GM12878 (cell line): ENCODE data around the gene HECTD4. TPM values are rescaled to one million over a fixed set of nuclear protein-coding genes. Genes with fewer than 3 reads are reported as not detected.

Source experiments
- ATAC-seq: fragments of 200-7000 bp; cut with Tn5 transposase; 3 replicates; pipeline ENCODE4 v1.9.1; 2020; ENCODE audit warnings: mild to moderate bottlenecking, moderate library complexity
- BruUV-seq: library from RNA; stranded (reverse); fragments of 400-500 nt; replicated peaks from 2 replicates; lab custom pipeline; 2021; lab: Mats Ljungman, UMichigan
- CTCF ChIA-PET: fragments of 300-600 bp; sonication (Branson Sonifier 250); formaldehyde crosslinking; extraction: SDS; loops from one replicate; lab custom pipeline; 2021; ENCODE audit warnings: inconsistent platforms; lab: Yijun Ruan, JAX
- POLR2A ChIA-PET: fragments of 350-600 bp; formaldehyde crosslinking; extraction: SDS; loops from one replicate; lab custom pipeline; 2021; ENCODE audit warnings: inconsistent platforms; lab: Charles Lee
- RAD21 ChIA-PET: fragments of 300-600 bp; sonication (Branson Sonifier 250); formaldehyde crosslinking; loops from one replicate; lab custom pipeline; 2023; ENCODE audit warnings: antibody characterized with exemption; ENCODE audit not compliant: unreplicated experiment; lab: Charles Lee
- SMC1A ChIA-PET: fragments of 300-600 bp; sonication (Branson Sonifier 250); formaldehyde crosslinking; loops from one replicate; lab custom pipeline; 2023; ENCODE audit not compliant: unreplicated experiment, uncharacterized antibody; lab: Charles Lee
- DNase-seq: peaks from one replicate; pipeline ENCODE4 v3.0.0-alpha.2; 2011; ENCODE audit warnings: low read depth, low spot score
- FAIRE-seq: peaks from 3 replicates; lab custom pipeline; 2011; peaks lifted over from hg19 to GRCh38; lab: Jason Lieb, UNC
- H2AFZ ChIP-seq: 2 replicates; pipeline ENCODE4 v1.6.0; 2011; ENCODE audit warnings: low read depth, low read length, control low read depth; ENCODE audit not compliant: control insufficient read depth
- H3K27ac ChIP-seq: 2 replicates; pipeline ENCODE4 v1.5.1; 2011; ENCODE audit warnings: control low read depth; ENCODE audit not compliant: control insufficient read depth, insufficient read depth
- H3K27me3 ChIP-seq, 2 experiments: replicated peaks in 1 of 2; 2 replicates each; pipeline versions ENCODE4 v1.6.0 to v1.6.1; 2011; ENCODE audit warnings: low read length in 1 of 2; ENCODE audit not compliant: control insufficient read depth in 2 of 2, insufficient read depth in 2 of 2
- H3K36me3 ChIP-seq, 2 experiments: 2 replicates each; pipeline ENCODE4 v1.5.1; 2011; ENCODE audit warnings: low read length in 1 of 2; ENCODE audit not compliant: control insufficient read depth in 2 of 2, insufficient read depth in 2 of 2
- H3K4me1 ChIP-seq: 2 replicates; pipeline ENCODE4 v1.6.1; 2011; ENCODE audit warnings: mild to moderate bottlenecking, low read length, moderate library complexity, mixed read lengths; ENCODE audit not compliant: control insufficient read depth, insufficient read depth
- H3K4me2 ChIP-seq: 2 replicates; pipeline ENCODE4 v1.6.0; 2011; ENCODE audit warnings: control low read depth; ENCODE audit not compliant: control insufficient read depth, insufficient read depth
- H3K4me3 ChIP-seq: fragments of 200-600 bp; sonication (generic); 2 replicates; pipeline ENCODE4 v1.5.1; 2016
- H3K79me2 ChIP-seq: 2 replicates; pipeline ENCODE4 v1.6.0; 2011; ENCODE audit warnings: low read length; ENCODE audit not compliant: control insufficient read depth, insufficient read depth
- H3K9ac ChIP-seq: 2 replicates; pipeline ENCODE4 v1.8.0; 2011; ENCODE audit warnings: low read length, control low read depth, mixed read lengths; ENCODE audit not compliant: control insufficient read depth, insufficient read depth
- H3K9me3 ChIP-seq: replicated peaks from 3 replicates; pipeline ENCODE4 v1.5.1; 2011; ENCODE audit warnings: mild to moderate bottlenecking, low read length; ENCODE audit not compliant: control insufficient read depth, insufficient read depth
- H4K20me1 ChIP-seq: 2 replicates; pipeline ENCODE4 v1.6.0; 2011; ENCODE audit not compliant: control insufficient read depth, insufficient read depth
- CBFB ChIP-seq: IDR thresholded peaks from 2 replicates; pipeline ENCODE4 v1.6.1; 2016; ENCODE audit warnings: antibody characterized with exemption, low read depth
- CHD4 ChIP-seq: fragments of 200-600 bp; sonication (generic); IDR thresholded peaks from 2 replicates; pipeline ENCODE4 v1.6.1; 2016; ENCODE audit warnings: mild to moderate bottlenecking
- IKZF2 ChIP-seq, 2 experiments: fragments of 450-650 bp; IDR thresholded peaks; 2 replicates each; pipeline ENCODE4 v1.6.1; 2017; ENCODE audit warnings: mild to moderate bottlenecking in 2 of 2, moderate library complexity in 2 of 2
- MTA3 ChIP-seq: IDR thresholded peaks from 2 replicates; pipeline ENCODE4 v1.6.1; 2012; ENCODE audit warnings: low read length, inconsistent platforms, borderline replicate concordance
- NKRF ChIP-seq: fragments of 450-650 bp; conservative IDR thresholded peaks from 2 replicates; pipeline ENCODE4 v1.6.1; 2017; ENCODE audit warnings: mild to moderate bottlenecking, moderate library complexity
- POLR2AphosphoS2 ChIP-seq: IDR thresholded peaks from 2 replicates; pipeline ENCODE4 v1.6.1; 2011; ENCODE audit warnings: low read depth, mild to moderate bottlenecking, low read length, improper control_type of control experiment, moderate library complexity
- STAT1 ChIP-seq: fragments of 450-650 bp; conservative IDR thresholded peaks from 2 replicates; pipeline ENCODE4 v1.6.1; 2014; ENCODE audit warnings: antibody characterized with exemption, mild to moderate bottlenecking
- USF1 ChIP-seq: IDR thresholded peaks from 2 replicates; pipeline ENCODE4 v1.6.1; 2011; ENCODE audit warnings: borderline replicate concordance, low read depth, mild to moderate bottlenecking, moderate library complexity, mixed read lengths, low read length; ENCODE audit not compliant: insufficient read depth; ENCODE audit errors: extremely low read length
- ZNF217 ChIP-seq: fragments of 450-650 bp; IDR thresholded peaks from 2 replicates; pipeline ENCODE4 v1.6.1; 2017; ENCODE audit warnings: antibody characterized with exemption, mild to moderate bottlenecking
- WGBS: methylation state at CpG from one replicate; pipeline ENCODE4 v1.1.6; 2016; ENCODE audit warnings: low lambda C conversion rate; ENCODE audit not compliant: insufficient replicate concordance, insufficient coverage; ENCODE audit errors: missing lambda C conversion rate; 5-methylcytosine and 5-hydroxymethylcytosine counted together
- in situ Hi-C: fragments of 300-500 bp; cut with MboI; formaldehyde crosslinking; loops from 9 replicates; pipeline ENCODE4 v1.14.3; 2018; ENCODE audit warnings: mixed read lengths
- intact Hi-C: fragments of 100-400 bp; cut with micrococcal nuclease; formaldehyde crosslinking; loops from one replicate; pipeline ENCODE4 v1.14.2; 2022; ENCODE audit not compliant: unreplicated experiment
- polyA plus RNA-seq, 11 experiments: library from polyadenylated mRNA; depleted of rRNA in 4 of 11; unstranded in 6 of 11; stranded (reverse) in 5 of 11; fragments of >200 nt; fragmentation: Nextera tagmentation in 4 of 11; fragmentation: Illumina TruSeq in 1 of 11; extraction: Ambion mirVana in 4 of 11; extraction: Trizol in 1 of 11; gene quantifications; 1 replicate in 1 of 11; 2 replicates in 10 of 11; pipeline versions ENCODE4 v1.2.1 to v1.2.3, GENCODE V29; 2011 to 2016; ENCODE audit warnings: inconsistent platforms in 2 of 11, missing spikeins in 2 of 11, low read depth in 1 of 11
- total RNA-seq, 4 experiments: library from RNA; depleted of rRNA in 3 of 4; stranded (reverse); fragments of >200 nt in 3 of 4; fragmentation: Illumina TruSeq in 1 of 4; extraction: Trizol in 1 of 4; gene quantifications; 2 replicates each; pipeline versions ENCODE4 v1.2.1 to v1.2.3, GENCODE V29; 2013 to 2021

HECTD4 gene
- total and polyA plus RNA-seq, 10 of the 15 experiments (the other 5 are each of a cell fraction or from before 2014, with no cell fraction given), result 5.8 to 43.9 (median 17.9) TPM

DNA sequence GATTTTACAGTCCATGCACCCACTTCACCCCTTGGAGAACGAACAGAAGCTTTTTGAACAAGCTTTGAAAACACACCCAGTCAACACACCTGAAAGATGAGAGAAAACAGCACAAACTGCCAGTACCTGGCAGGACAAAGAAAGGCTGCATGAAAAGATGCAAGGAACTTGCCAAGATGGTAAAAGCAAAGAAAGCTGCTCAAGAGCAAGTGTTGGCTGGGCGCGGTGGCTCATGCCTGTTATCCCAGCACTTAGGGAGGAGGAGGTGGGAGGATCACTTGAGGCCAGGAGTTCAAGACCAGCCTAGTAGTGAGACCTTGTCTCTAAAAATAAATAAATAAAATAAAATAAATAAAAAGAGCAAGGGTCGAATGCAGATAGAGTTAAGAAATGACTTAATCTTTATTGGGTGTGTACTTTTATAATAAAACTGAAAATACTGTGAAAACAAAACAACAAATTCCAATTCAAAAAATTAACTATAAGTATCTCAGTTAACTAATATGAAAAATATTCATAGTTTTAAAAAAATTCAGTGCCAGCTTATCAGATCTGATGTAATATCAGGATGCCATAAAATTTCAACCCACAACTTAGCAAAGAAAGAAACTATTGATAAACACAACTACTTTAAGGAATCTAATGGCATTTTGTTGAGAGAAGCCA lies 59.2 kb downstream of the HECTD4 start:
- SMC1A ChIA-PET, result interaction anchor here (0.6 to 2.9 kb wide), 5 partner anchors 13 to 224 kb away, joined by 3 to 8 read pairs (median 4); no protein-coding TSS in a partner anchor
- in situ Hi-C loops, result no loop called here
- BruUV-seq, result no TSS peak
- Histone ChIP-seq H3K9me3 (no peaks in the 10 kb centered on the region), H3K27me3 (no peaks in the 10 kb centered on the region), H4K20me1 (no peaks in the 10 kb centered on the region)
- DNase-seq, result no peak
- no peak for TF ChIP-seq MTA3
- no peak for TF ChIP-seq CBFB
- no peak for TF ChIP-seq STAT1
- TF ChIP-seq ZNF217, result no peak
- TF ChIP-seq USF1, result no peak
- no peak for TF ChIP-seq CHD4
- TF ChIP-seq IKZF2 (IDR thresholded peaks at IDR 0.05), result no peak
- TF ChIP-seq NKRF, result no peak
- TF ChIP-seq POLR2AphosphoS2, result no peak
- TF ChIP-seq, all 136 proteins: peak for 0
- ATAC-seq, result no peak
- RAD21 ChIA-PET, result no interaction called here
- H3K36me3 ChIP-seq, result peaks cover 0 to 4% of the 10 kb centered on the region in 2 experiments; a peak in 3 of 4 replicates
- POLR2A ChIA-PET, result no interaction called here
- no peaks in the 10 kb centered on the region; the same call in 1 of the 2 replicates for H3K4me1 ChIP-seq
- H3K4me3 ChIP-seq, result no peak overlapping the region
- FAIRE-seq, result no peak
- H3K79me2 ChIP-seq, result no peaks in the 10 kb centered on the region; the same call in none of the 2 replicates
- no peak overlapping the region for H3K9ac ChIP-seq
- intact Hi-C loops, result no loop called here
- H3K27ac ChIP-seq, result no peak overlapping the region
- WGBS, result 88% methylated on average over 4 of the region's 4 CpGs
- CTCF ChIA-PET, result interaction anchor here (2.0 kb wide), 1 partner anchor 13 kb away, joined by 6 read pairs; no protein-coding TSS in a partner anchor
- no peak overlapping the region for H3K4me2 ChIP-seq
- no peak overlapping the region for H2AFZ ChIP-seq
